ENCODE data around the gene RGS3. TPM values are rescaled to one million over a fixed set of nuclear protein-coding genes. Genes with fewer than 3 reads are reported as not detected.

The RGS3 gene
- total RNA-seq, 1 donor from 2014 or later: 15.0 TPM

- H3K36me3 Mint-ChIP-seq (ENCODE audit: low read depth): no peaks in the 10 kb centered on the region
- no peak for TF ChIP-seq CTCF (IDR thresholded peaks at IDR 0.05)
- intact Hi-C loops (cut with micrococcal nuclease): loop anchor here (5.0 kb wide), 1 partner anchor 33 kb away; no protein-coding TSS in a partner anchor
- no peaks in the 10 kb centered on the region for H3K9me3 Mint-ChIP-seq
- POLR2A ChIA-PET: interaction anchor here (0.5 kb wide), 1 partner anchor 15 kb away, joined by 3 read pairs; no protein-coding TSS in a partner anchor
- CTCF ChIA-PET: no interaction called here
- H3K4me3 Mint-ChIP-seq: no peak overlapping the region
- H3K27ac Mint-ChIP-seq: no peak overlapping the region
- peaks cover 4% of the 10 kb centered on the region for H3K27me3 Mint-ChIP-seq
- no peak for ATAC-seq (ENCODE audit: low read depth)
- H3K4me1 Mint-ChIP-seq: peaks cover 26% of the 10 kb centered on the region
- DNase-seq: no peak
Observed at GRCh38 chr9:113624721-113625120, 161.2 kb downstream of the RGS3 start.

GRCh38 chr9:113625486-113625885 lies 162.0 kb downstream of the RGS3 start:
- Mint-ChIP-seq H3K4me3 (no peak overlapping the region), H3K4me1 (peaks cover 22% of the 10 kb centered on the region), H3K27ac (no peak overlapping the region), H3K36me3 (ENCODE audit: low read depth) (no peaks in the 10 kb centered on the region), H3K27me3 (peaks cover 4% of the 10 kb centered on the region), H3K9me3 (no peaks in the 10 kb centered on the region)
- intact Hi-C loops (cut with micrococcal nuclease): no loop called here
- CTCF ChIA-PET: interaction anchor here (1.2 kb wide), 1 partner anchor 34 kb away, joined by 3 read pairs; no protein-coding TSS in a partner anchor
- no peak for TF ChIP-seq CTCF (IDR thresholded peaks at IDR 0.05)
- ATAC-seq (ENCODE audit: low read depth): no peak
- DNase-seq: no peak
- POLR2A ChIA-PET: no interaction called here

GRCh38 chr9:113626735-113627495 lies 163.4 kb downstream of the RGS3 start:
- no peak for TF ChIP-seq CTCF (IDR thresholded peaks at IDR 0.05)
- DNase-seq (no peak), ATAC-seq (ENCODE audit: low read depth) (no peak)
- H3K4me1 Mint-ChIP-seq: peaks cover 19% of the 10 kb centered on the region
- peaks cover 4% of the 10 kb centered on the region for H3K27me3 Mint-ChIP-seq
- H3K4me3 Mint-ChIP-seq: no peak overlapping the region
- H3K27ac Mint-ChIP-seq: no peak overlapping the region
- no peaks in the 10 kb centered on the region for H3K36me3 Mint-ChIP-seq (ENCODE audit: low read depth)
- POLR2A ChIA-PET: no interaction called here
- intact Hi-C loops (cut with micrococcal nuclease): no loop called here
- no peaks in the 10 kb centered on the region for H3K9me3 Mint-ChIP-seq
- CTCF ChIA-PET: interaction anchor here (1.2 kb wide), 1 partner anchor 35 kb away, joined by 3 read pairs; no protein-coding TSS in a partner anchor

GRCh38 chr9:113628621-113629020 lies 165.1 kb downstream of the RGS3 start:
- H3K27me3 Mint-ChIP-seq: peaks cover 4% of the 10 kb centered on the region
- ATAC-seq (ENCODE audit: low read depth) (no peak), DNase-seq (no peak)
- intact Hi-C loops (cut with micrococcal nuclease): no loop called here
- no peaks in the 10 kb centered on the region for H3K9me3 Mint-ChIP-seq
- TF ChIP-seq CTCF (IDR thresholded peaks at IDR 0.05): no peak
- no peak overlapping the region for H3K27ac Mint-ChIP-seq
- no peak overlapping the region for H3K4me3 Mint-ChIP-seq
- CTCF ChIA-PET: no interaction called here
- no peaks in the 10 kb centered on the region for H3K36me3 Mint-ChIP-seq (ENCODE audit: low read depth)
- POLR2A ChIA-PET: no interaction called here
- H3K4me1 Mint-ChIP-seq: peaks cover 2% of the 10 kb centered on the region

- Mint-ChIP-seq H3K36me3 (ENCODE audit: low read depth) (no peaks in the 10 kb centered on the region), H3K27ac (no peak overlapping the region), H3K4me3 (no peak overlapping the region), H3K4me1 (no peaks in the 10 kb centered on the region), H3K9me3 (no peaks in the 10 kb centered on the region), H3K27me3 (peaks cover 9% of the 10 kb centered on the region)
- ATAC-seq (ENCODE audit: low read depth) (no peak), DNase-seq (no peak)
- ChIA-PET CTCF (interaction anchor here (1.3 kb wide), 1 partner anchor 39 kb away, joined by 3 read pairs; no protein-coding TSS in a partner anchor), POLR2A (no interaction called here)
- intact Hi-C loops (cut with micrococcal nuclease): no loop called here
- no peak for TF ChIP-seq CTCF (IDR thresholded peaks at IDR 0.05)
Observed at GRCh38 chr9:113630386-113631136, 167.0 kb downstream of the RGS3 start.

All from activated B cell treated with CpG ODN at 0.5 μM for 24 hours (primary cell).